Liver (tissue), 9 donors: Measurements from ENCODE around the gene RPLP2. TPM values are rescaled to one million over a fixed set of nuclear protein-coding genes. Genes with fewer than 3 reads are reported as not detected.

ENCODE experiments used
- DNase-seq: peaks from one replicate; pipeline ENCODE4 v3.0.0-alpha.2; 2017; ENCODE audit warnings: low spot score
- H3K27ac ChIP-seq, 2 donors: one replicate each; pipeline ENCODE4 v1.7.0; 2013; ENCODE audit warnings: inconsistent platforms in 2 of 2, low read length in 2 of 2, control low read depth in 1 of 2, low read depth in 1 of 2, mild to moderate bottlenecking in 1 of 2
- H3K27me3 ChIP-seq, 4 donors: one replicate each; pipeline versions ENCODE4 v1.6.1 to v1.7.0; 2013; ENCODE audit warnings: low read length in 3 of 4, inconsistent platforms in 1 of 4, mild to moderate bottlenecking in 1 of 4, moderate library complexity in 1 of 4; ENCODE audit not compliant: control insufficient read depth in 4 of 4, insufficient read depth in 4 of 4
- H3K36me3 ChIP-seq, 4 donors: one replicate each; pipeline versions ENCODE4 v1.6.1 to v1.7.0; 2013; ENCODE audit warnings: low read length in 3 of 4, mild to moderate bottlenecking in 3 of 4, low read depth in 1 of 4, moderate library complexity in 1 of 4; ENCODE audit not compliant: control insufficient read depth in 4 of 4, insufficient read depth in 3 of 4
- H3K4me1 ChIP-seq, 4 donors: one replicate each; pipeline versions ENCODE4 v1.6.1 to v1.7.0; 2013; ENCODE audit warnings: low read length in 3 of 4, mild to moderate bottlenecking in 3 of 4, moderate library complexity in 1 of 4; ENCODE audit not compliant: control insufficient read depth in 4 of 4, insufficient read depth in 4 of 4
- H3K4me3 ChIP-seq, 3 donors: one replicate each; pipeline versions ENCODE4 v1.6.1 to v1.7.0; 2013; ENCODE audit warnings: low read length in 3 of 3, control low read depth in 1 of 3, low read depth in 1 of 3, mild to moderate bottlenecking in 1 of 3
- H3K9ac ChIP-seq, 2 donors: one replicate each; pipeline ENCODE4 v1.7.0; 2013; ENCODE audit warnings: low read length in 2 of 2, mild to moderate bottlenecking in 2 of 2, moderate library complexity in 2 of 2, control low read depth in 1 of 2, low read depth in 1 of 2
- H3K9me3 ChIP-seq, 4 donors: one replicate each; pipeline versions ENCODE4 v1.6.1 to v1.7.0; 2013; ENCODE audit warnings: low read length in 3 of 4; ENCODE audit not compliant: control insufficient read depth in 4 of 4
- ATF3 ChIP-seq: IDR thresholded peaks from 2 replicates; pipeline ENCODE4 v1.6.1; 2016; ENCODE audit warnings: antibody characterized with exemption
- EGR1 ChIP-seq, 2 donors: IDR thresholded peaks; 2 replicates each; pipeline ENCODE4 v1.6.1; 2016 to 2018; ENCODE audit warnings: antibody characterized with exemption in 2 of 2, low read depth in 2 of 2
- FOXA1 ChIP-seq: IDR thresholded peaks from 2 replicates; pipeline ENCODE4 v1.6.1; 2016; ENCODE audit warnings: antibody characterized with exemption
- FOXA2 ChIP-seq: IDR thresholded peaks from 2 replicates; pipeline ENCODE4 v1.6.1; 2016; ENCODE audit warnings: antibody characterized with exemption
- GABPA ChIP-seq, 2 donors: IDR thresholded peaks in 1 of 2; conservative IDR thresholded peaks in 1 of 2; 2 replicates each; pipeline ENCODE4 v1.6.1; 2016; ENCODE audit warnings: antibody characterized with exemption in 2 of 2, mild to moderate bottlenecking in 1 of 2, moderate library complexity in 1 of 2
- HNF4A ChIP-seq, 2 donors: conservative IDR thresholded peaks; 2 replicates each; pipeline ENCODE4 v1.6.1; 2016; ENCODE audit warnings: antibody characterized with exemption in 2 of 2, mild to moderate bottlenecking in 2 of 2
- JUND ChIP-seq, 2 donors: IDR thresholded peaks; 2 replicates each; pipeline ENCODE4 v1.6.1; 2016; ENCODE audit warnings: antibody characterized with exemption in 2 of 2
- MAX ChIP-seq: IDR thresholded peaks from 2 replicates; pipeline ENCODE4 v1.6.1; 2016; ENCODE audit warnings: antibody characterized with exemption
- RXRA ChIP-seq, 2 donors: IDR thresholded peaks; 2 replicates each; pipeline ENCODE4 v1.6.1; 2017 to 2018; ENCODE audit warnings: antibody characterized with exemption in 2 of 2, mild to moderate bottlenecking in 1 of 2
- SP1 ChIP-seq: IDR thresholded peaks from 2 replicates; pipeline ENCODE4 v1.6.1; 2018; ENCODE audit warnings: antibody characterized with exemption, mild to moderate bottlenecking
- TAF1 ChIP-seq: conservative IDR thresholded peaks from 2 replicates; pipeline ENCODE4 v1.6.1; 2016; ENCODE audit warnings: antibody characterized with exemption, mild to moderate bottlenecking
- YY1 ChIP-seq: IDR thresholded peaks from 2 replicates; pipeline ENCODE4 v1.6.1; 2016; ENCODE audit warnings: antibody characterized with exemption, mild to moderate bottlenecking
- ZBTB33 ChIP-seq: IDR thresholded peaks from 2 replicates; pipeline ENCODE4 v1.6.1; 2016; ENCODE audit warnings: antibody characterized with exemption
- WGBS: extraction: QIAGEN DNeasy Blood & Tissue Kit; methylation state at CpG from one replicate; pipeline ENCODE4 v1.1.7; 2013; 5-methylcytosine and 5-hydroxymethylcytosine counted together
- polyA plus RNA-seq, 2 donors: library from polyadenylated mRNA; stranded (reverse) in 1 of 2; unstranded in 1 of 2; fragments of 200-250 nt in 1 of 2; fragments of >200 nt in 1 of 2; fragmentation: Nextera tagmentation in 1 of 2; extraction: Ambion mirVana in 1 of 2; gene quantifications; one replicate each; pipeline versions ENCODE4 v1.2.1 to v1.2.3, GENCODE V29; 2013 to 2015
- total RNA-seq, 2 donors: library from RNA; depleted of rRNA; stranded (reverse); fragments of >200 nt; gene quantifications; one replicate each; pipeline ENCODE4 v1.2.3, GENCODE V29; 2014
- TF ChIP-seq, protein P1 (sequence below): IDR thresholded peaks from 2 replicates; pipeline ENCODE4 v1.6.1; 2016; ENCODE audit warnings: antibody characterized with exemption, mild to moderate bottlenecking
- donor health status: healthy.
- donor health status: healthy.
- donor health status: healthy.
- donor health status: healthy.
- donor health status: healthy.

Gene RPLP2
- total and polyA plus RNA-seq, 4 donors: 59.8 to 476 (median 285) TPM

DNA sequence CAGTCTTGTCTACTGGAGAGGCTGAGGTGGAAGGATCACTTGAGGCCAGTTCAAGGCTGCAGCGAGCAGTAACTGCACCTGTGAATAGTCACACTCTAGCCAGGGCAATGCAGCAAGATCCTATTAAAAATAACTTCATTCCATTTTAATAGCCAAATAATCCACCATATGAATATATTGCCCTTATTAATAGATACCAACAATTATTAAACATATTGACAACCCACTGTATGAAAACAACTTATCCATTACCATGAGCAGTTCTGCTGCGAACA is 42.9 kb upstream of the RPLP2 start:
- DNase-seq: no peak
- TF ChIP-seq, protein P1, sequence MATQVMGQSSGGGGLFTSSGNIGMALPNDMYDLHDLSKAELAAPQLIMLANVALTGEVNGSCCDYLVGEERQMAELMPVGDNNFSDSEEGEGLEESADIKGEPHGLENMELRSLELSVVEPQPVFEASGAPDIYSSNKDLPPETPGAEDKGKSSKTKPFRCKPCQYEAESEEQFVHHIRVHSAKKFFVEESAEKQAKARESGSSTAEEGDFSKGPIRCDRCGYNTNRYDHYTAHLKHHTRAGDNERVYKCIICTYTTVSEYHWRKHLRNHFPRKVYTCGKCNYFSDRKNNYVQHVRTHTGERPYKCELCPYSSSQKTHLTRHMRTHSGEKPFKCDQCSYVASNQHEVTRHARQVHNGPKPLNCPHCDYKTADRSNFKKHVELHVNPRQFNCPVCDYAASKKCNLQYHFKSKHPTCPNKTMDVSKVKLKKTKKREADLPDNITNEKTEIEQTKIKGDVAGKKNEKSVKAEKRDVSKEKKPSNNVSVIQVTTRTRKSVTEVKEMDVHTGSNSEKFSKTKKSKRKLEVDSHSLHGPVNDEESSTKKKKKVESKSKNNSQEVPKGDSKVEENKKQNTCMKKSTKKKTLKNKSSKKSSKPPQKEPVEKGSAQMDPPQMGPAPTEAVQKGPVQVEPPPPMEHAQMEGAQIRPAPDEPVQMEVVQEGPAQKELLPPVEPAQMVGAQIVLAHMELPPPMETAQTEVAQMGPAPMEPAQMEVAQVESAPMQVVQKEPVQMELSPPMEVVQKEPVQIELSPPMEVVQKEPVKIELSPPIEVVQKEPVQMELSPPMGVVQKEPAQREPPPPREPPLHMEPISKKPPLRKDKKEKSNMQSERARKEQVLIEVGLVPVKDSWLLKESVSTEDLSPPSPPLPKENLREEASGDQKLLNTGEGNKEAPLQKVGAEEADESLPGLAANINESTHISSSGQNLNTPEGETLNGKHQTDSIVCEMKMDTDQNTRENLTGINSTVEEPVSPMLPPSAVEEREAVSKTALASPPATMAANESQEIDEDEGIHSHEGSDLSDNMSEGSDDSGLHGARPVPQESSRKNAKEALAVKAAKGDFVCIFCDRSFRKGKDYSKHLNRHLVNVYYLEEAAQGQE: no peak
- TF ChIP-seq FOXA1 (no peak), RXRA (IDR thresholded peaks at IDR 0.05) (no peak), ATF3 (no peak), FOXA2 (no peak), GABPA (IDR thresholded peaks at IDR 0.05 in 1 of 2, conservative IDR thresholded peaks at IDR 0.05 in 1 of 2) (no peak), TAF1 (no peak), MAX (no peak), ZBTB33 (no peak), EGR1 (IDR thresholded peaks at IDR 0.05; ENCODE audit: low read depth in 2 of 2) (no peak), SP1 (no peak), HNF4A (conservative IDR thresholded peaks at IDR 0.05) (no peak), YY1 (no peak), JUND (IDR thresholded peaks at IDR 0.05) (no peak)
- H3K9ac ChIP-seq: no peak overlapping the region
- peaks cover 17 to 48% (median 22%) of the 10 kb centered on the region in 4 donors for H3K36me3 ChIP-seq
- no peaks in the 10 kb centered on the region for H3K9me3 ChIP-seq
- peaks cover 0 to 8% (median 8%) of the 10 kb centered on the region in 4 donors for H3K4me1 ChIP-seq
- H3K4me3 ChIP-seq: no peak overlapping the region
- H3K27ac ChIP-seq: no peak overlapping the region
- 97% methylated on average over 2 of the region's 2 CpGs for WGBS
- no peaks in the 10 kb centered on the region for H3K27me3 ChIP-seq

DNA sequence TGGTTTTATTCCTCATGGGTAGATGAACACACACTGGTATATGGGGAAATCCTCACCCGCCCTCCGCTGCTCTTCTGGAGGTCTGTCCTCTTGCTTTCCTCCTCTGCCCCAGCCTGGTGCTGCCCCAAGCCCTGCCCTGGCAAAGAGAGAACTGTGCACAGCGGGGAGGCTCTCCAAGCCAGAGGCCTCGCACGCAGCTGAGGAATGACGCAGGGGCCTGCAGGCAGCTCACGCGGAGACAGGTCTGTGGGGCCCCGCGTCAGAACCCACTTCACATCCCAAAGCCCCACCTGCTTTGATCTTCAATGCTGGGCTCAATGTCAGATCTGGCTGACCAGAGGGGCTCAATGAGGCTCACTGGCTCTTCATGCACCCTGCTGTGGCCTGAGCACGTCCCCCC is 42.5 kb upstream of the RPLP2 start:
- Histone ChIP-seq H3K27me3 (no peaks in the 10 kb centered on the region), H3K36me3 (peaks cover 17 to 51% (median 22%) of the 10 kb centered on the region in 4 donors), H3K9ac (no peak overlapping the region), H3K4me3 (no peak overlapping the region), H3K9me3 (no peaks in the 10 kb centered on the region), H3K4me1 (peaks cover 0 to 6% (median 6%) of the 10 kb centered on the region in 4 donors), H3K27ac (no peak overlapping the region)
- TF ChIP-seq EGR1 (IDR thresholded peaks at IDR 0.05; ENCODE audit: low read depth in 2 of 2): no peak
- TF ChIP-seq ZBTB33: no peak
- TF ChIP-seq JUND (IDR thresholded peaks at IDR 0.05): no peak
- no peak for TF ChIP-seq HNF4A (conservative IDR thresholded peaks at IDR 0.05)
- TF ChIP-seq MAX: no peak
- no peak for TF ChIP-seq GABPA (IDR thresholded peaks at IDR 0.05 in 1 of 2, conservative IDR thresholded peaks at IDR 0.05 in 1 of 2)
- 95% methylated on average over 11 of the region's 11 CpGs for WGBS
- no peak for DNase-seq
